ENCODE data around the gene CRTC2.
"Not testable (repeated sequence)": the region's sequence is repeated elsewhere in the genome, so short reads cannot be mapped to it uniquely, and the experiment has no call there.

CRTC2 gene

DNA sequence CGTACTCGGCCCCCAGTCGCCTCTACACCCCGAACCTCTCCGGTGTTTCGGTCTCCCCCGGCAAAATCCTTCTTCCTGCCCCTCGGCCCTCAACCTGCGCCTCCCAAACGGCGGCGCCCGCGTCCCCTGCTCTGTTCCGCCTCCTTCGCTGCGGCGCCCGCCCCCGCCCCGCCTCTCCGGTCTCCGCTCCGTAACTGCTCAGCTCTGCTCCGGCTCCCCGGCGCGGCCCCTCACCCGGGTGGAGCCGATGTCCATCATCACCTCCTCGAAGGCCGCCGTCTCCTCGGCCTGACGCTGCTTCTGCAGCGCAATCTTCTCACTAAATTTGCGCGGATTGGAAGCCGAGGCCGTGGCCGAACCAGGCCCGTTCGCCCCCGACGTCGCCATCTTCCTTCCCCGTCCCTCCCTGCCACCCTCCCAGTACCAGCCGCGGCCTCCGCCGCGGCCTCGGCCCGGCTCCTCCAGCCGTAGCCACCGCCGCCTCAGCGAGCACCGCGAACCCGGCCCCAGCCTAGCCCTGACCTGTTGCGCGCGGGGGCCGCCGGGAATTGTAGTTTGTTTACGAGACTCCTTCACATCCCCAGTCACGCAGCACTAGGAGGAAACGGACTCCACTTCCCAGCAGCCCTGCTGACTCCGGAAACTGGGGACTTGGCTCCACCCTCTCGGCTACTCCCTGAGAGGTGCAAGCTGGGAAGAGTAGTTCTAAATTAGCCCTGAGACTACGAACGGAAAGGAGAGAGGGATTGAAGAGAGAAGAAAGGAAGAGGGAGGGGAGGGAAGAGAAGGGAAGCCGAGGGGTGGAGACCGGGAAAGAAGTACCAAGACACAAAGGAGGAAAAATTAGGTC lies at the start of gene CRTC2:
CRTC2 (minus strand) TSS at position 502 of the 850 bp plus-strand sequence; CDS start at position 387, 115 bp downstream.
- peak; percentile 98 to 99 for DNase-seq

DNA sequence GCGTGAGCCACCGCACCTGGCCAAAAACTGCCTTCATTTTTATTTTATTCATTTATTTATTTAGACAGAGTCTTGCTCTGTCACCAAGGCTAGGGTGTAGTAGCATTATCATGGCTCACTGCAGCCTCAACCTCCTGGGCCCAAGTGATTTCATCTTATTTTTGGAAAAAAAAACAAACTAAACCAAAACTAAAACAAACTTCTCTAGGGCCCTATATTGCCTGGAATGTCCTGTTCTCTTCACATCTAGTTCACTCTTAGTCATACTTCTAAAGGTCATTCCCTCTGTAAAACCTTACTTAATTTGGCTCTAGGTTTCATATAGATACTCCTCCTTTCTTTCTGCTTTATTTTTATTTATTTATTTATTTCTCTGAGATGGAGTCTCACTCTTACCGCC lies 47.7 kb upstream of the CRTC2 start:
- DNase-seq = no peak

- DNase-seq = no peak
Measured at GRCh38 chr1:154000420-154000819, 42.0 kb upstream of the CRTC2 start.

- DNase-seq = not testable (repeated sequence)
Measured at GRCh38 chr1:153996882-153997281, 38.5 kb upstream of the CRTC2 start.

GRCh38 chr1:153995640-153996039 lies 37.2 kb upstream of the CRTC2 start:
- DNase-seq = no peak

- DNase-seq = no peak
Measured at GRCh38 chr1:153995202-153995601, 36.8 kb upstream of the CRTC2 start.

DNA sequence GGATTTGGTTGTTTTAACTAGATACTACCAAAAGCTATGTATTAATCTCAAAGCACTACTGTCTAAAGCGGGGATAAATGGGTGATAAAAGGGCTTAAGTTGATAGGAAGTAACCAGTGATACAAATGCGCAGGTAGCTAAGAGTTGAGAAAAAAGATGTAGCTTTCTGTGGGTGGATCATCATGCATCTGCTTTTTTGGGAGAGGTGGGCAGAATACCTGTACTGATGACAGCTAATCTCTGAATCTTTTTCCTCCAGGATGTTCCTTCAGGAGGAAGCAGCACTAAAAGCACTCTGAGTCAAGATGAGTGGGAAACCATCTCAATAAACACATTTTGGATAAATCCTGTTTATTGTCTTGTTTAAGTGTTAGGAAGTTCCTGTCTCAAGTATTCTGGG lies 33.4 kb upstream of the CRTC2 start:
- no peak for DNase-seq

DNA sequence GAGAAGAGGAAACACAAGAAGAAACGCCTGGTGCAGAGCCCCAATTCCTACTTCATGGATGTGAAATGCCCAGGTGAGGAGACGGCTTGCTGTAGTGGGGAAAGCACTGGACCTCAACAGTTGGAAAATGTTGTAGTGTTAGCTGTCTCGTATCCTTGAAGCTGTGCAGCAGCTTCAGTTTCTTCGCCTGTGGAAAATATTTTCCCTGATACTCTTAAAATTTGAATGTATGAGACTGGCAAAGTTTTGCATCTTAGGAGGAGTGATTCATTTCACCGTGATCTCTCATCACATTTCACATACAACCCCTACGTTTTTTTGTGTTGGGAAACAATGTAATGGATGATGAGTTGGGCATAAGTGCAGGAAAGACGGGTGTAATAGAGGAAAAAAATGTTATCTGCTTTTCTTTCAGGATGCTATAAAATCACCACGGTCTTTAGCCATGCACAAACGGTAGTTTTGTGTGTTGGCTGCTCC lies 32.8 kb upstream of the CRTC2 start:
- DNase-seq = no peak

DNA sequence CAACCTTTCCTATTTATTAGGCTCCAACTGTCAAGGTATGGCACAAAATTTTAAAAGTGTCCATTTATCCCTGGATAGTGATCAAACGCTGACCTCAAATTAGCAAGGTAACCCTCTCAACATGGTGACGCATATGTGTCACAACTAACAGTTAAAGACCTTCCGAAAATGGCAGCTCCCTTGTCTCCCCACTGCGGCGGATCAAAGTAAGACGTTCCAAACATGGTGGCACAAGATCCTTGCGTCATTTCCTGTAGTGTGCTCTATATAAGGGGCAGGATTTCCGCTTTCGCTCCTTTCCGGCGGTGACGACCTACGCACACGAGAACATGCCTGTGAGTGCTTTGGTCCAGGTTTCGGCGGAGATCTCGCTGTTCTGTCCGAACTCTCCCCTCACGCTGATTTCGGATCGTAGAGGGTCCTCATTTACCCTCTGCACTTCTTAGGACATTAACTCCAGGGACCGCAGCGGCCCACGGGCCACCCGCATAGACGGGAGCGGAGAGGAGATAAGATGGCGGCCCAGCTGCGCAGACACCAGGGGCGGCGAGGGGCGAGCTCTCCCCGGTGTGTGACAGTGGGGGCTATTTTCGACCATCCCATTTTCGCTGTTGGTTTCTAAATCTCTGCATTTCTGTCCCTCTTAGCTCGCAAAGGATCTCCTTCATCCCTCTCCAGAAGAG lies 32.2 kb upstream of the CRTC2 start, which contains the start of gene RPS27:
RPS27 (plus strand) TSS at position 295 of the 683 bp plus-strand sequence; CDS start at position 330, 35 bp downstream.
- peak; percentile 87 to 99 for DNase-seq

DNA sequence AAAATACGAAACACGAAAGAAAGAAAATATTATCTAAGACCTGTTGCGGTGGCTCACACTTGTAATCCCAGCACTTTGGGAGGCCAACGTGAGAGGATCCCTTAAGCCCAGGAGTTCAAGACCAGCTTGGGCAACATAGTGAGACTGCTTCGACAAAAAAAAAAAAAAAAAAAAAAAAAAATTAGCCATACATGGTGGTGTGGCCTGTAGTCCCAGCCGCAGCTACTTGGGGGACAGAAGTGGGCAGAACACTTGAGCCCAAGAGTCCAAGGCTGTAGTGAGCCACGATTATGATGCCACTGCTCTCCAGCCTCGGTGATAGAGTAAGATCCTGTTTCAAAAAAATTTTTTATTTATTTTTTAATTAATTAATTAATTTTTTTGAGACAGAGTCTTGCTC lies 29.2 kb upstream of the CRTC2 start:
- no peak for DNase-seq

DNA sequence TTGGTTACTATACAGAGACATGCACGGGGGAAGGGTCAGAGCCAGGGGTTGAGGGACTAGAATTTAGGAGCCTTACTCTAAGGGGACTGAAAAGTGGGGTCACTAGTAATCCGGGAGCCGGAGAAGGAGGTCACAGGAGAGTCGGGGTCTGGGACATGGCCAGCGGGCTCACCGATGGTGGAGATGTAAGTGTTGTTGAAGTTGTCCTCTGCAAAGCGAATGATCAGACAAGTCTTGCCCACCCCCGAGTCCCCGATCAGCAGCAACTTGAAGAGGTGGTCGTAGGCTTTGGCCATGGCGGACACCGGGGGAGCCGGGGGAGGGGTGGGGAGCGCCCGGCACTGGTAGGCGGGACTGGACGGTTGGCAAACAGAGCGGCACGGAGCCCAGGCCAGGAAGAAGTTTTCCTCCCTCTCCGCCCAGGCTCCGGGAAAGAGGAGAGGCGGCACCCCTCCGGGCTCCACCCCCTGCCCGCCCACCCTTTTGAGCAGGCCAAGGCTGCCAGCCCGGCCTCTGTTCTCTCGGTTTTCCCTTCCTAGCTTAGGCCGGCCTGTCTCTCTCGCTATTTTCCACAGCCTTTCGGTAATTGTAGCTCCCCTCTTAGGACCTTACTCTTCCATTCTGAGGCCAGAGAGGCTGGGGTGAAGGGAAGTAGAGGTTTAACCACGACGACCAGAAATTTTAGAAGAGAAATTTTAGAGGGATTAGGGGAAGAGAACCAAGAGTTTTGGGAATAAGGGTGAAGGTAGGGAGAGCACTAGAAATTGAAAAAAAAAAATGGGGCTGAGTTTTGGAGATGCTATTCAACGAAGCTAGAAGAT lies 27.7 kb upstream of the CRTC2 start, which contains the start of gene RAB13:
RAB13 (minus strand) TSS at position 399 of the 821 bp plus-strand sequence; CDS start at position 296, 103 bp downstream.
- DNase-seq = peak; percentile 54 to 66

DNA sequence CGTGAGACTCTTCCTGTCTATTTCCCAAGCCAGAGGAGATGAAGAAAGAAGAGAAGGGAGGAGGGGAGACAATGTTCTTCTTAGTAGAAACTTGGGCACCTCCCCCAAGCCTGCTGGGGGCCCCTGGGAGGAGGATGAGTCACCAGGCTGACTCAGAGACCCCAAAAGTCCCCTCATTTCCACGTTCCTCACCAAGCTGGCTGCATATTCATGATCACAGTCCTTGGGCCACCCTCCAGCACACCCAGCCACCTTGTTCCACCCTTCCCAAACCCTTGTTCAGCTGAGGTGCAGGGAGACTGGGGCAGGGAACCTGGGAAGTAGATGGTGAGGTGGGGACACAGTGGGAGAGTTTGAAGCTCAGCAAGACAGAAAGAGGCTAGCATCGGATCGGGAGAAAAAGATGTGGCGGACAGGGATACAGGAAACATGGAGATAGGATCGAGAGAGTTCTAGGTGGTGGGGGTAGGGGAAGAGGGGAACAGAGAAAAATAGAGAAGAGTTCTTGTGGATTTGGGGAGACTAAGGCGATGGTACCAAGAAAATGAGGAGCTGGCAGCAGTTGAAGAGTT lies 27.0 kb upstream of the CRTC2 start:
- no peak for DNase-seq

DNA sequence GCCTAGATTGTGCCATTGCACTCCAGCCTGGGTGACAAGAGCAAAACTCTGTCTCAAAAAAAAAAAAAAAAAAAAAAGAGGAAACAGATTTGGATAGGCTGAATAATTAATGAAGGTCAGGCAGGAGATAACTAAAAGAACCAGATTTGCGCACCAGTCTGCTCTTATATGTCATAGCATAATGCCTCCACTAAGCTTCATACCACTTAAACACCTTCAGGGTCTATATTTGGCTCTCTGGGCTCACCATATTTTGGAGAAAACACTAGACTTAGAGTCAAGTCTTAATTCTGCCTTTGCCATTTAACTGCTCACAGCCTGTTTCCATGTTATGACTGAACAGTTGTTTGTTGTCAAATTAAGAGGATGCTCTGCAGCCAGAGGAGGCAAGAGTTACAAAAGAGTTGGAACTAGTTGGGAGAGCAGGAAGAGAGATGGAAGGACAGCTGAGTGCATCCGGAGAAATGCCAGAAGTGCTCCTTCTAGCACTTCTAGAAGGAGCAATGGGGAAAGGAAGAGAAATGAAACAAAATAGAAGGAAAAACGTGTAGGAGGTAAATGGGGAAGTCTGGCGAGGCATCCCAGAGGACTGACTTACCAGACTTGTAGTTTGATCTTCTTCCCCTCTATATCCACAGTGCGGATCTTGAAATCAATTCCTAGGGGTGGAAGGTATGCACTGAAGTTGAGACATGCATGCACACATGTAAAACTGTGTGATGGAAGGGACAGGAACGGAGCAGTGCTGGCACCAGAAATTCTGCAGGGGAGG lies 25.9 kb upstream of the CRTC2 start:
- no peak for DNase-seq

- DNase-seq = not testable (repeated sequence)
Measured at GRCh38 chr1:153981735-153982134, 23.3 kb upstream of the CRTC2 start.

- DNase-seq = not testable (repeated sequence)
Measured at GRCh38 chr1:153979091-153979490, 20.7 kb upstream of the CRTC2 start.

GRCh38 chr1:153978274-153978909 lies 20.0 kb upstream of the CRTC2 start:
- DNase-seq = no peak

GRCh38 chr1:153977250-153978240 lies 19.1 kb upstream of the CRTC2 start, which contains the start of gene JTB:
Gene JTB (minus strand): TSS chr1:153977674. CDS start chr1:153977252, 422 bp downstream.
- DNase-seq = peak; percentile 83

GRCh38 chr1:153976819-153977249 lies 18.4 kb upstream of the CRTC2 start:
- DNase-seq = no peak

- no peak for DNase-seq
Measured at GRCh38 chr1:153973525-153973924, 15.1 kb upstream of the CRTC2 start.

- no peak for DNase-seq
Measured at GRCh38 chr1:153973071-153973470, 14.7 kb upstream of the CRTC2 start.

Measured in hippocampal formation (tissue), 2 donors.